HG02588 (cell line): ENCODE results near the gene VPREB1.
"Not testable (repeated sequence)": the region's sequence is repeated elsewhere in the genome, so short reads cannot be mapped to it uniquely, and the experiment has no call there.

Source experiments
- ATAC-seq: cut with Tn5 transposase; IDR thresholded peaks from one replicate; pipeline ENCODE4 v1.9.1; 2021; ENCODE audit warnings: mild to moderate bottlenecking, moderate library complexity; ENCODE audit not compliant: unreplicated experiment

VPREB1 gene

DNA sequence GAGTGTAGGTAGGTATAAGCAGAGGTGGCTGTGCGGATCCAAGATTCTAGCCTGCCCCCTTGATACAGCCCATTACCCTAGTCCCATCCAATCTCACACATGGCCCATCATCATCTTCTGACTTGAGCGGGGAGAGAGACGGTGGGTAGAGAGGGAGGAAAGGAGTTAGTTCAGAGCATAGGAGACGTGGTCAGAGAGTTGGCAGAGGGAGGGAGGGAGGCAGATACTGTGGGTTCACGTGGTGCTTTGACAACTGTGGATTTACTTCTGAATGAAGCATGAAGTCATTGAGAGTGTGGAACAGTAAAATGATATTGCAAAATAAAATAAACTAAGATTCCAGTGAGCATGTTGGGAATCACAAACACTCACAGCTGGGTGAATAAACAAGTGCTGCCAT is 31.4 kb upstream of the VPREB1 start:
- no peak for ATAC-seq

DNA sequence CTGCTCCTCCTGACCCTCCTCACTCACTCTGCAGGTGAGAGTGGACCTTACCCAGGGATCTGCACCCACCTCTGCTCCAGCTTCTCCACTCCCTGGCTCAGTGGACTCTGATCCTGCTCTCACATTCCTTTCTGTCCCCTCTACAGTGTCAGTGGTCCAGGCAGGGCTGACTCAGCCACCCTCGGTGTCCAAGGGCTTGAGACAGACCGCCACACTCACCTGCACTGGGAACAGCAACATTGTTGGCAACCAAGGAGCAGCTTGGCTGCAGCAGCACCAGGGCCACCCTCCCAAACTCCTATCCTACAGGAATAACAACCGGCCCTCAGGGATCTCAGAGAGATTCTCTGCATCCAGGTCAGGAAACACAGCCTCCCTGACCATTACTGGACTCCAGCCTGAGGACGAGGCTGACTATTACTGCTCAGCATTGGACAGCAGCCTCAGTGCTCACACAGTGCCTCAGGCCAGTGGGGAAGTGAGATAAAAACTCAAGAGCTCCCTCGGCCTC is 29.7 kb upstream of the VPREB1 start:
- no peak for ATAC-seq

DNA sequence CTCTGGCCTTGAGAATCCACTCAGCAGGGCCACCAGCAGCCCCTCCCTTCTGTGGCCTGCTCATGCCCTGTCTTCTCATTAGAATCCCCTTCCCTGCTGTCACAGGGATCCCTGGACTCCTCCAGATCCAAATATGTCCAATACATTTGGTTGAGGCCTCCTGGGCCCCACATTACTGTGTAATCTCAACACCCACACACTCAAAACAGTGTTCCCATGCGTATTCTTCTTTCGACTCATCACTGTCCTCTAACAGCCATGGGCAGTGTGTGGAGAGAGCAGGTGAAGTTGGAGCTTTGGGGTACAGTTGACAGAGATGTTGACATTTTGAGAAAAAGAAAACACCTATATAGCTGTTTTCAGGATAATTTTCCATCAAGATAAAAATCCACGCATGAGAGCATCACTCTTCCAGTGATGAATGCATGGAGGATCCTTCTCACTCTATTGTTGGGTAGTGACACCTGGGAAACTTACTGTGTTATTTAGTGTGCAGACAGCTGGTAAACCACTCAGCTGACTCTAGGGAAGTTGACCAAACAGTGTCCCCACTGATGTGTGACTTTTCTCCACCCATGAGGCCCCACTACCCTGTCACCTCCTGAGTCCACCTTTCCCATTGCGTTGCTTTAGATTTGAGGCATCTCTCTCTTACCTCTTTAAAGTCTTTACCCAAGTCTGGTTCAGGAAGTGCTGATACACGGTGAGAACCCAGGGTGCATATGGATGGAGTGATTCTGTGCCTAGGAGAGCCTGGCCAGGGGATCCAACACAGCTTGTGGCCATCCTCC is 28.7 kb upstream of the VPREB1 start:
- no peak for ATAC-seq

DNA sequence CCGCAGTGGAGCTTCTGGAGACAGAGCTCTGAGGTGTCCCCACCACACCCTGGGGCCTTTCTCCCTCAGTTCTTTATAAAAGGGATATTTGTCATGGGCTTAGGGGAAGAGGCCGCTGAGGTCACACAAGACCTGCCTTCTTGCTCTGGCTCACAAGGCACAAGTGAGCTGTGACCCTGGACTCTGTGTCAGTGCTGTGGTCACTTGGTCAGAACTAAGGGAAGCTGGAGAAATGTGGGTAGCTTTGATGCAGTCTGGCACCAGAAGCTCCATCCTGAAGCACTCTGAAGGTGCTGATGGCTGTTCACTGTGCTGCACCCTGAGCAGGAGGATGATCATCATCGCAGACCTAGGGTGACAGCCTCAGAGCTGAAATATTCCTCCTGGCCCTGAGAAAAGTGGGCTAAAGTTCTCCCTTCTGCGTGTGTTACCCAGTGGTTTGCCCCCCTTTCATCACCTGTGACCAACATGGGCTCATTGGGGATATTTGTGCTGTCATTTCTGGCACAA is 28.1 kb upstream of the VPREB1 start:
- ATAC-seq = no peak

DNA sequence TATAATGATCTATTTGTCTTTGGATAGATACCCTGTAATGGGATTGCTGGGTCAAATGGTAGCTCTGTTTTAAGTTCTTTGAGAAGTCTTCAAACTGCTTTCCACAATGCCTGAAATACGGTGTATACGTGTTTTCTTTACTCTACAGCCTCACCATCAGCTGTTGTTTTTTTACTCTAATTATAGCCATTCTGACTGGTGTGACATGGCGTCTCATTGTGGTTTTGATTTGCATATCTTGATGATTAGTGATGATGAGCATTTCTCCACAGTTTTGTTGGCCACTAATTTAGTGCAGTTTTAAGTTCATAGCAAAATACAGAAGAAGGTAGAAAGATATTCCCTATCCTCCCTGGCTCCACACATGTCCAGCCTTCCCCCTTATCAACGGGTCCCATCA is 26.3 kb upstream of the VPREB1 start:
- no peak for ATAC-seq

DNA sequence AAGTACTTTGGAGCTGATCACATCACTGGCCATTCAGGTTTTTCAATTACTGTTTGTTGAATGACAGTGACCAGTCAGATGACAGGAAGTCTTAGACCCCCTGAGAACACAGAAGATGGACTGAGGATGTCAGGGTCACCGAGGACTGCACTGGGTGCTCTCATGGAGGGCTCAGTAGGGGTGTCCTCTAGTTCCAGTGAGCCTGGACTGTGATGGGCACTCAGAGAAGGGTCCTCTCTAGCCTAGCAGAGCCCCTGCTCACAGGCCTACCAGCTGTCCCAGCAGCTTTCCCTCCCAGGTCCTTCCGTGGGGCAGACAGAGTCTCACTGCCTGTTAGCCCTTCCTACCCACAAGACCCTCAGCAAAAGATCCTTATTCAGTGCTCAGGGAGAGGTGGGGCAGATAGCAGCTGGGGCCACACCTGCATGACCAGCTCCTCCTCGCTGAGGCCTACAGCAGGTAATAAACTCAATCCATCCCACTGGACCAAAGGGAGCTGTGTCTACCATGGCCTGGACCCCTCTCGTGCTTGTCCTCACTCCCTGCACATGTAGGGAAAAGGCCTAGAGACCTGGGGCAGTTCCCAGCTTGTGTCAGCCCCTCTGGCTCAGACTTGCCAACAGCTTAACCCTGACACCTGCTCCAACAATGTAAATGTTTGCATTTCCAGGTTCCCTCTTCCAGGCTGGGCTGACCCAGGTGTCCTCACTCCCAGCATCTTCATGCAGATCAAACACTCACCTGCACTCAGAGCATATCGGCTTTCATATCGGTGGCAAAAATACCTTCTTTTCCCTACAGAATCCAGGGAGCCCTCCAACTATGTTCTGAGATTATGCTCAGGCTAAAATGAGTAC is 25.2 kb upstream of the VPREB1 start:
- ATAC-seq = no peak

DNA sequence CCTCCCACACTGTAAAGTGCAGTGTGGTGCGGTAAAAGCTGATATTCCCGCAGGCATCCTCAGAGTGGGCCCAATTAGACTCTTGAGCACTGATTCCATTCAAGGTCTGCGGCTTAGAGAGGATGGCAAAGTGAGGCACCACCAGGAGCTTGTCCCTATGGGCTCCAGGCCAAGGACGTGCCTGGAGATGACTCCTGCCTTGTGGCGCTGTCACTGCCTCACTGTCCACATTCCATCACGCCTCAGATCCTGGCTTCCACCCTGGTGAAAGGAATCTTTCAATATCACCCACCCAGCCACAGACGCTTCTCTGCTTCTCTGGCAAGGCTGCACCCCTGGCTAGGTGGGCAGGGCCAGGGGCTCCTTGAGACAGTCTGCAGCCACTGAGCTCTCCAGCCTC is 23.5 kb upstream of the VPREB1 start:
- not testable (repeated sequence) for ATAC-seq

DNA sequence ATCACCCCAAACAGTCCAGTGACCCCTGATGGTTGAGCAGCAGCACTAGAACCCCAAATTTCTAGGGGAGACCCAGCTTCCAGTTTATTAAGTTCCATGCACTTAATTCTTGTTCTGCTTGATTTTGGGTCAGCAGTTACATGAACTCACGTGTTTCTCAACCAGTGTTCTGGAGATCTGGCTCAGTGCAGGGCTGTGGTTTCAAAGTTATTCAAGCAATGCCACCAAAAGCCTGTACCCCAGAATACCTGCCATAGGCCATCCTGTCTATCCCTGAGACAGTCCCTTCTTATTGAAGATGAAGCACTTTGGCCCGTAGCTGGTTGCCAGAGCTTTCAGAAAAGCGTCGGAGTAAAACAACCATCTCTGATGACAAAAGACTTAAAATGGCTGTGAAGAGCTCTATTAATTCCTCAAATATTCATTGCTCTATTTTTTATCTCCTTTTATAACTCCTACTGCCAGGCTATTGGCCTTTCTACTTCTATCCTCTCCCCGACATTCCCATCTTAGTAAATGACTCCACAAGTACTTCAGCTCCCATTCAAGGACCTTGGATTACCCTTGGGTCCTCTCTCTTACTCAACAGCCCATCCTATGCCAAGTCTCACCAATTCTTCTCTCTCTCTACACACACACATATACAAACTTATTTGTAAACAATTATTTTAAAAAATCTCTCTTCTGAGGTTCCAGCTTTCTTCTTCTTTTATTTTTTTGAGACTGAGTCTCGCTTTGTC is 18.0 kb upstream of the VPREB1 start:
- no peak for ATAC-seq

DNA sequence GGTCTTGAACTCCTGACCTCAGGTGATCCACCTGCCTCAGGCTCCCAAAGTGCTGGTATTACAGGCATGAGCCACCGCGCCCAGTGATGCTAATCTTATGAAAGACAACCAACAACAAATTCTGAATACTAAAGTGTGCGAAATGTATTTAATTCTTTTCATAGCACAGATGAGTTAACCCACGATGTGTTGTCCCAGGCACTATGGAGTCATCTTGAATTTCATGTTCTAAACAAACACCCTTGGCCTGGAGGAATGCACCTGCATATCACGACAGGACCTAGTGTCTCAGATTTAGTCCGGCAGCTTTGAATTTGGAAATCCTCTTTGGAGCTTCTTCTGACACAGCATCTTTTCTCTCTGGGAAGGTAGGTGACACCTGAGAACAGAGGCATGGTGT is 16.2 kb upstream of the VPREB1 start:
- no peak for ATAC-seq

DNA sequence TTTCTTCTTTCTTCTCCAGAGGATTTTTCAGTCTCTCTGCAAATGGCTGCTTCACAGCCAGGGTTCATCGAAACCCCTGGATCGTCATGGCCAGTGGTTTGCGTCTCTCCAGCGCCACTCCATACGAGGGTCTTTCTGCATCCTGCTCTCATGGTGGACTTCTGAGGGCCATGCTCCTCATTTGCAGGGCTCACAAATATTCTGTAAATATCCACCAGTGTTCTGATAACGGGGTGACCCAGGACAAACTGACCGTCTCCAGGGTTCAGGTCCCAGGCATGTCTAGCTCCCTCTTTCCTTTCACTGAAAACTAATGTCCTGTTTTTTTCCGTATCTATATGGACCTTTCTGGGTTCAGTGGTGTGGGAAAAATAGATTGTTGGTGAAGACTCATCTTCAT is 15.7 kb upstream of the VPREB1 start:
- ATAC-seq = no peak

DNA sequence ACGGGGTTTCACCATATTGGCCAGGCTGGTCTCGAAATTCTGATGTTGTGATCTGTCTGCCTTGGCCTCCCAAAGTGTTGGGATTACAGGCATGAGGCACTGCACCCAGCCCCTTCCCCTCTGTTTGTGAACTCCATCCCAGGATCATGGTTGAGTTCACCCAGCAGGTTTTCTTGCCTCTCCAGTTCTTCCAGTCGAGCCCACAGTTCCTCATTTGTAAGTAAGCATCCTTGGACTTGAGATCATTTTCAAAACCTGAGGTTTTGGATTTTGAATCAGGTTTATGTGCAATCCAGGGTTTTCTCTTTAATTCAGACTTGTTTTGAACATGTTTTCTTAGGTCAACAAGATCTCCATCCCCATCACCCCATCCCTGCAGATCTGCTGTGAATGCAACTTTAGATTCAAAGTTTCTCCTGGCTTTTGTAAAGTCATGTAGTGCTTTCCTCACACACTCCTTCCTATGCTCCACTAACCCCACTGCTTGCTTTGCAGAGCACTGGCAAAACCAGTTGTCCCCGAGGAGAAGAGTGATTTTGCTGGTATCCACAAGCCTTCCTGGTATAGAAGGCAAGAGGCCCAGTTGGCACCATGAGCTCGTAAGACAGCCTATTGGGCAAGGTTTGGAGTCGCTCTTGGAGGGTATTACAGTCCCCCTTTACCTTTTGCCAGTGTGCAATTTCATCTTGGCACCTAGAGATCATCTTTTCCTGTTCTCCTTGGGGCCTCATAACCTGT is 14.7 kb upstream of the VPREB1 start:
- no peak for ATAC-seq

DNA sequence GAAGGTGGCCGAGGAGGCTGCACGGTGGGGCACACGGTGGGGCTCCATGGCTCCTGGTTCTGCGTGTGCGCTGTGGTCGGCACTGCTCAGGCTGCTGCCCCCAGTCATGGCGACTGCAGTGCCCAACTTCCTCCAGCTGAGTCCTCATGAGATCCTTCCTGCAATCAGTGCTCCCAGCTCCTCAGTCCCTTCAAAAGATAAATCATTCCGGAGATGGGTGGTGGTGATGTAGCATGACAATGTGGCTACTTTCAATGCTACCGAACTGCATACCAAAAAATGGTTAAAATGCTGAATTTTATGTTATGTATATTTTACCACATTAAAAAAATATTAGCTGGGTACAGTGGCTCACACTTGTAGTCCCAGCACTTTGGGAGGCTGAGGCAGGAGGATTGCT is 14.1 kb upstream of the VPREB1 start:
- ATAC-seq = no peak

DNA sequence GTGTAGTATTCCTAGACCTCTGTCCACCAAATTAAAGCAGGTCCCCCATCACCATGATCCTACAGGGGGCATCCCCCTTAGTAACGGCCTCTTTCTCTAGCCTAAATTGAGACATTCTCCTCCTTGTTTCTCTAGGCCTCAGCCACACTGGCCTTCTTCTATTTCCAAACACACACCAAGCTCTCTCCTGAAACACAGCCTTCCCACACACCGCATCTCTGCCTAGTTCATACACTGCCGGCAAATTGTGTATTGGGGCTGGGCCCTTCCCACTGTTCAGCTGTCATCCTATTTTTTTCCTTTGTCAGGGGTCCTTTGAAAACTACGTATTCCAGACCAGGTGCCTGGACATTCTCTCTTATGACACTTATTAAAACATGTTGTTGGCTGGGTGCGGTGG is 11.5 kb upstream of the VPREB1 start:
- ATAC-seq = no peak

DNA sequence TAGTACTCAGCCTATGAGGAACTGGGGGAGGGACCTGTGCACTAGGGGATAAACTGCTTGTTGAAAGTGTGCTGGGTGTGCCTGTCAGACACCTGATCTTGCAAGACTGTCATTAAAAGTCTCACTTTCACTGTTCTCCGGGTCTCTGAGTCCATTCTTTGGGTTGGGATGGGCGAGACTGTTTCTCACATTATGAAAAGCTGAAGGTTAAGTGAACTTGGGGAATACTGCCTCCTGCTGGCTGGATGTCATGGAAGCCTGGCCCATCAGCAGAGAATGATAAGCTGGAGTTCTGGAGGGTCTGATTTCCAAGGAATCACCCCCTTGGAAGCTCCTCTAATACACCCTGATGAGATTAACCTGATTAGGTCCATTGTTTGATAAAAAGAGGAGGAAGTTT is 9.0 kb upstream of the VPREB1 start:
- ATAC-seq = no peak

DNA sequence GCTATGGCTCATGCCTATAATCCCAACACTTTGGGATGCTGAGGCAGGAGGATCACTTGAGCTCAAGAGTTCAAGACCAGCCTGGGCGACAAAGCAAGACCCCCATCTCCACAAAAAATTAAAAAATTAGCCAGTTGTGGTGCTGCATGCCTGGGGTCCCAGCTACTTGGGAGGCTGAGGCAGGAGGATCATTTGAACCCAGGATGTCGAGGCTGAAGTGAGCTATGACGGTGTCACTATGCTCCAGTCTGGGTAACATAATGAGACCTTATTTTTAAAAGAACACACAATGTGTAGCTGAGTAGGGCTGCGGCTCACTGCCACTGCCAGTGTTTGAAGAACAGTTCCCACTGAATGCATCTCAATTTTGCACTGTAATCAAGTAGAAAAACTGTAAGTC is 7.1 kb upstream of the VPREB1 start:
- no peak for ATAC-seq

DNA sequence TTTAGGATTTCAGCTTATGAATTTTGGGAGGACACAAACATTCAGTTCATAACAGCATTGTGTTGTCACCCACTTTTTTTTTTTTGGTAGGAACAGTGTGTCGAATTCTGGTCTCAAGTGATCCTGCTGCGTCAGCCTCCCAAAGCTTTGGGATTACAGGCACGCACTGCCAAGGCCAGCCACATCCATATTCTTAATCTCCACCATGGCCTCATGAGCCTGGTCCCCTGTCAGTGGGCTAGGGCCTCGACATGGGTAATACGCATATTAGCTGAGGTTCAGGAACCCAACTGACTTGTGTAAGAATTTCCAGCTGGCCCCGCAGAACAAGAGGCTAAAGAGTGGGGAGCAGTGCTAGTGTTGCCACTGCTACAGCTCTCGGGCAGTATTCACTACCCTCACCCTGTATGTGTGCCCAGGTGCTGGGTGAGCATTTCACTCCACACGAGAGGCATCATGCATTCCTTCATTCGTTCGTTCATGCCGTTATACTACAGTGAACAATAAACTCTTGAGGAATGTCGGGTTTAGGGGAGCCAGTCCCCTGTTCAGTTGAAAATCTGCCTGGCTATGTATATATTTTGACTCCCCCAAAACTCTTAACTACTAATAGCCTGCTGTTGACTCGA is 5.2 kb upstream of the VPREB1 start:
- ATAC-seq = no peak

DNA sequence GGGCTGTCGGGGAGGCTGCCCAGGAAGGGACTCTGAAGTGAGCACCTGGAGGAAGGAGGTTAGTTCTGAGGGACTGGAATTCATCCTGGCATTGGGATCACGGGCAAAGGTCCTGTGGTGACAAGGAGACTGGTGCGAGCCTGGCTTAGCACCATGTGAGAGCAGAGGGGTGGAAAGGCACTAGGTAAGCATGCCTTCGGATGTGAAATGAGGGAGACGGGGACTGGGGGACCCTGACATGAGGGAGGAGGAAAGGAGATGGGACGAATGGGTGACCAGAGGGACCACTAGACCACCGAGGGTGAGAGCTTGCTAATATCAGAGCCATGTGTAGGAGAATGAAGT is 3.1 kb upstream of the VPREB1 start:
- no peak for ATAC-seq

DNA sequence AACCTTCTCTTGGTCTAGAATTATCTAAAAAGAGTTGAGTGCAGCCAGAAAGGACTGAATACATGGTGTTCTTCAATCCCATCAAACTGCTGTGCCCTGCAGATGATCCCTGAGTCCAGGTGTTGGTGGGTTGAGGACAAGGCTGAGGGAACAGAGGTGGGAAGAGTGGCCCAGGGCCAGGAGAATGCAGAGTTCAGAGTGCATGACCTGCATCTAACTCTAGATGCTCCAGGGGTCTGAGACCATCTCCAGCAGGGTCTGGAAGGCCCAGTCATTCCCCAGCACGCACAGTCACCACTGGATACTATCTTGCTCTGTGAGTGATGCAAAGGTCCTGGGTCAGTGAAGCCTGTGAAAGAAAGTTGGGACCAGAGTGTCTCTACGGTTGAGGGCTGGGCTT is 2.1 kb upstream of the VPREB1 start:
- ATAC-seq = no peak

DNA sequence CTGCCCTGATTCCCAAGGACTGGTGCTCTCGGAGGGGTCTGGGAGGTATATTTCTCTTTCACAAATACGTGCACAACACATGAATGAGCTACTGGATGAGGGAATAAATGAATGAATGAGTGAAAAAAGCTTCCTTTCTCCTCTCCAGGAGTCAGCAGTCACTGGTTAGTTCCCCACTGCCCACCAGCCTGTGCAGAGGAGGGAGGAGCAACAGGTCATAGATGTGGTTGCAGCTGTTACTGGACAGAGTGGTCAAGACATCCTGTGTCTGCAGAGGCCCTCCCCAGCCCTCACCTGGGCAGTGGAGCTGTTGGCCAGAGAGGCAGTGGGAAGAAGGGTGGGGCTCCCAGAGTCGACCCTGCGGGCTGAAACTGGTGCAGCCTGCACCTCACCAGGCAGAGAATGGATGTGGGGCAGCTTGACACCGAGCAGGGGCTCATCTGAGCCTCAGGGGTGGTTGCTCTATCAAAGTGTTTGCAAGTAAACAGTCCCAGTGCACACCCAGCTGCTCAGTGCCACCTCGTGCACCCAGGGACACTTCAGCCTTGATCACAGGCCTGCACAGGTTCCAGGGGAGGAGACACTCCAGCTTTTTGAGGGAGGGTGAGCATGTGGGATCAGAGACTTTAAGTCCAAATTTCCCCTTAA is 1.4 kb upstream of the VPREB1 start:
- no peak for ATAC-seq
